ENCODE measurements around the gene FMN1.

Gene FMN1

DNA sequence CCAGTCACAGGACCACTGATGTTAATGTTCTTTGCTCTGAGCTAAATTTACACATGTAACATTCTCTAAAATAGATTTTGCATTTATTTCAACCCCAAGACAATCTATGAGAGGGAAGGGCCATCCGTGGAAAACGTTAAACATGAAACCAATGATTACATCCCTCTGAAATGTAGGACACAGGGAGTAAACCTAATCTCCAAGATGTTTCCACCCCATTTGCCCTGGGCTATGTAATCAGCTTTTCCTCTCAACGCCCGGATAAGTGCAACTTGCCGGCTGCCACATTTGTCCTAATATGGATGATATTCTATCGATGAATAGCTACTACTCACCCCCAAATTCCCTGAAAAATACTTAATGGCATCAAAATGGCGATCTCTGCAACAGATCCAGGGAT is 6.4 kb upstream of the FMN1 start:
- no peak for DNase-seq

DNA sequence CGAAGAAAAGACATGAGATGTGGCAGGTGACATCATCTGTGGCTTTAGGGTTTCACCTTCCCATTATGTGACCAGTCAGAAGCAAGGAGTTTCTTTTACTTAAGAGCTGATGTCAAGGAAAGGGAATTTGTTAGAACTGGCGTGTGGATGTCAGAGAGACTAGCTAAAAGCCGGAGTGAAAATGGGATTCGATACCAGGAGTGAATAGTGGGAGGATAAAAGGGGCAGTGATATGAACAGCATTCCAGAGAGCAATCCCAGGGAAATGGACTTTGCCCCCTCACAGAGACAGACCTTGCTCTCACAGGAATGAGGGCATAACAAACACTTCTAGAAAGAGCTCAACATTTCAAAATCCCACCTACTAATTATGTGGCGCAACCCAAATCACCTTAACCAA is 5.9 kb upstream of the FMN1 start:
- no peak for DNase-seq

DNA sequence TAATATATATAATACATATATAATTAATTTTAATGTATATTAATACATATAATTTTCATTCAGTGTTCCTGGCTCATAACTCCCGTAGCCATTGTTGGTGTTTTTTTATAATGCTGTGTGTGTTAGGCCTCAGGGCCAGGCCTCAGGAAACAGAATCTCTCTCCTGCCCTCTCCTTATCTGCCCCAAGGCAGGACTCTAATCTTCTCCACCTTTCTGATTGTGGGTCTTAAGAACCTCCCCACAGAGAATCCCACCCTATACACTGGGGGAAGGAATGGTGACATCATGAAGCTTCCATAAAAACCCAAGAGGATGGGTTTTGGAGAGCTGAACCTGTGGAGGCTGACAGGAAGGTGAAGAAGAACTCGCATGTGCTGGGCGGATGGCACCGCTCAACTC is 4.0 kb upstream of the FMN1 start:
- DNase-seq = no peak

DNA sequence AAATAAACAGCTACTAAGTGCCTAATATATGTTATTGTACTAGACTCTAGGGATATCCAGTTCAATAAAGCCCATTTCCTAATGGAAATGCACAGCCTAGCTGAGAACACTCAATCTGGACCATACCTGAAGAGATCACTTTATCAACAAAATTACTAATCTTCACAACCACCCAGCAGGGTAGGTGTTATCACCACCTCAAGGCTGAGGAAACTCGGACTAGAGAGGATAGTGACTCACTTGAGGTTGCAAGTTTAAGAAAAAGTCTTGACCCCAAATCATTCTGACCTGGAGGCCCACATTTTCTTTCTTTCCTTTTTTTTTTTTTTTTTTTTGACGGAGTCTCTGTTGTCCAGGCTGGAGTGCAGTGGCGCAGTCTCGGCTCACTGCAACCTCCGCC is 3.1 kb upstream of the FMN1 start:
- no peak for DNase-seq

DNA sequence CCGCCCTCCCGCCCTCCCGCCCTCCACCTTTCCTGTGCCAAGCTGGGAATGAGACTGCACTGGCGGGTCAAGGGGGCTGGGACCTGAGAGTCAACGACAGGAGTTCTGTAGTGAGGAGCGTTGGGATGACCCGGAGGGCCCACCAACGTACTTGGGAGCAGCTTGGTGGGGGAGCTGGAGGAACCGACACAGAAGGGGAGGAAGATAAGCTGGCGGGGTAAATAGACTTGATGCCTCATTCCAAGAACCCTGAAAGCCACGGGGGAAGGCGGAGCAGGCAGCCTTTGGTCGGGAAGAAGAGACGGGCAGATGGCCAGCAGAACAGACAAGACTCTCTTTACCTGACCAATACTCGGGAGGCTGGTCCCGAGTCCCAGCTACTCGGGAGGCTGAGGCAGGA is 277 bp downstream of the FMN1 start:
- DNase-seq = no peak

DNA sequence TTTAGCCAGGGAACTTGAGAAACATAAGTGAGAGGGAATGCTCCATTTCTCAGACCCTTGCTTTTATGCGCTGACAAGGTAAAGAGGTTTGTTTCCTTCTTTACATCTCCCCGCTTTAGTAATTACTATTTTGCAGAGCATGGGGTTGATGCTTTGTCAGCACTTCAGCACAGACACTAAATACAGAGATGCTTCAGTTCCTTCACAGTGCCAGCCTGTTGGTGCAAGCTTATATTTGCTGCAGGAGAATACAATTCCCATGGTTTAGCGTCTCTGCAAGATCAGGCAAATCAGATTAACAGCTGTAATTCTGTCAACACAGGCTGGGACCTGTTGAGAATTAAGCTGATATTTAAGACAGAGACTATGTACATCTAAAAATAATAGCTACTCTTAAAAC is 2.9 kb downstream of the FMN1 start:
- no peak for DNase-seq

DNA sequence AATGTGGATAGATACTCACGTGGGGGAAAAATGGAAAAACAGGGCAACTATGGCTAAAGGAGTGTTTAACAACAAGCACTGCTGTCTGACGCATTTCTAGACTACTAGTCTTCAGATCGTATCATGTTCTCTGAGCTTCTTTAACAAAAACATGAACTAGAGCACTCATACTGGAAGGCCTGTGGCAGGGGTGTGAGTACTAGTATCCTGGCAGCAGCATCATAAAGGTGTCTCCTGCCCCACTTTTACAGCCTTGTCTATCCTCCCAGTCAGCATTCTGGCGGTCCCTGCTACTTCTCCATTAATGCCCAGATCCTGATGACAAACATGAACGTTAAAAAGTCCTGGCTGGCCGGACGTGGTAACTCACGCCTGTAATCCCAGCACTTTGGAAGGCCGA is 4.0 kb downstream of the FMN1 start:
- no peak for DNase-seq

DNA sequence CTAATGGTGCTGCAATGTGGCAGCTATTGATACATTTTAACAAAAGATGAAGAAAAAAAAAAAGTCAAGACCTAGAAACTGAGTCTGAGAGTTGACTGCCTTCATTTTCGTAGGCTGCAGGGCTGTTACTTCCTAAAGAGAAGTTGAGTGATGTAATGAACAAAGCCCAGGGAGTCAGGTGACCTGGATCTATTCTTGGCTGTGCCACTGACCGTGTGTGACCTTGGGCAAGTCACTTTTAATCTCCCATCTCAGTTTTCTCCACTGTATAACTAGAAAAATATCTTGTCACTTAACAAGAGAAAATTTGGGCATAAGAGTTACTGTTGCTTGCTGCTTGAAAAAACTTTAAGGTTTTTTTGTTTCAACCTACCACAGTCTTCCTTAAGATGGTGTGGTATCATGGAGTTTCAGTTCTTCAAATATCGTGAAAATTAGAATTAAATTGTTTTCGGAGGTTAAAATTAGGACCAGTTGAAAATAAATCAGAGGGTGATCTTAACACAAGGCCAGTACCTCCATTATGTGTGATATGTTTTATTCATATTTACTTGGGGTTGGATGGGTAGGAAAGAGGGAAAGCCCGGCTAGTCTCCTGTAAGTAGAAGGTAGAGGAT is 5.8 kb downstream of the FMN1 start:
- DNase-seq = no peak

DNA sequence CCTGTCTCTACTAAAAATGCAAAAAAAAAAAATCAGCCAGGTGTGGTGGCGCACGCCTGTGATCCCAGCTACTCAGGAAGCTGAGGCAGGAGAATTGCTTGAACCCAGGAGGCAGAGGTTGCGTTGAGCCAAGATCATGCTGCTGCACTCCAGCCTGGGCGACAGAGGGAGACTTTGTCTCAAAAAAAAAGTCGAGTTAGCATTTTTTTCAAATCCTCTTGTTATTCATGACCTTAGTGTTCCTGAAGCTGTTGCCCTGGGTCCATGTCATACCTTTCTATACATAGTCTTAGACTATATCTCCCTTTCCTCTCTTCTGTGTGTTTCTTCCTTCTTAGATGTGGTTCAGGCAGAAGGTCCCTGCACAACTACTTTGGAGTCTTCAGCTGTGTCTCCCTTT is 6.4 kb downstream of the FMN1 start:
- DNase-seq = no peak

DNA sequence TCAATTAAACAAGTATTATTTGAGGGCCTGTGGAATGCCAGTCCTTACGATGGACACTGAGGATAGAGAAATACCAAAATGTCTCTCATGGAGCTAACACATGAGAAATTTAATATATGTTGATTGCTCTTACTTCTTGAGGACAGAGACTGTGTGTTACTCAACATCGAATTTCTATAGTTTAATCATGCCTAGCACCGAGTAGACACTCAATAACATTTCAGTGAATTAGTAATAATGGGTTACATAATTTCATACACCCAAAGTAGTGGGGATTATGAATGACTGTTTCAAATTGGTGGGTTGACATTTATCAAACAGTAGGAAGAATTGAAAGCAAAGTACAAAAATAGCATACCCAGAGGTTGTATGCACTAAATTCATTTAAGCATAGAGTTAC is 11.2 kb downstream of the FMN1 start:
- DNase-seq = no peak

DNA sequence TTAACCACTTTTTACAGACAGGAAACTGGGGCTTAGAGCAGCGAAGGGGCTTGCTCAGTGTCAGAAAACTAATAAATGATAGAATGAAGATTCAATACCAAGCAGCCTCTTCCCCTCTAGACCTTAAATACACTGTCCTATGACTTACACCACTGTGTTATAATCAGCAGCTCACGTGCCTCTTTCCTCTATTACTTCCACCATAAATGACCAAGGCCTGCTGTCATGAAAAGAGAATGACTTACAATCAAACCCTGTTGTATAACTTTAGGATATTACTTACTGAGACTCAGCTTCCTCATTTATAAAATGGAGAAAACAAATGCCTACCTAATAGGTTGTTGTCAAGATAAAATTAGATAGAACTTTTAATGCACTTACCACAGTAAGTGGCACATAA is 11.6 kb downstream of the FMN1 start:
- no peak for DNase-seq

DNA sequence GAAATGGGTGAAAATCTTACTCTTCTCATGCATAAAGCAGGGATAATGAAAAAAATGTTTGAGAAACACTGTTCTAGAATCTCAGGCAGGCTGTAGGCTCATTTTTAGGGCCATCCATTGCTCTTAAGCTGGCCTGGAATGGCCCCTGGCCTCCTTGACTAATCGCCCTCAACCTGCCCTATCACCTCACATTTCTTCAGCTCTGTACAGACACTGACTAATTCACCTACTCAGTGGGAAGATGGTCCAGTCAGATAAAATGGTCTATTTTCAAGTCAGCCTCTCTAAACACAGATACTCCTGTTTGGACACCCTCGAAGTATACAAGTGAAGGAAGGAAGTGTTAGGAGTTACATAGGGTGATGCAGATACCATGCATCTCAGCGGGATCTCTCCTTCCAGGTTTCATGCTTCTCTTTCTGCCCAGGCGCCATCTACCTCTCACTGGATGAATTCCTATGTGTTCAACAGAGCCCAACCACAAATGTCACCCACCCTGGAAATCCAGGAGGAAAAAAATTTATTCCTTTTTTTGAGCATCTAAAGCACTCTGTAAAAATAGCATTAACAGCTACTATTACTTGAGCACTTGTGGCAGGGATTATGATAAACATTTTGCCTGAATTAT is 12.1 kb downstream of the FMN1 start:
- DNase-seq = no peak

DNA sequence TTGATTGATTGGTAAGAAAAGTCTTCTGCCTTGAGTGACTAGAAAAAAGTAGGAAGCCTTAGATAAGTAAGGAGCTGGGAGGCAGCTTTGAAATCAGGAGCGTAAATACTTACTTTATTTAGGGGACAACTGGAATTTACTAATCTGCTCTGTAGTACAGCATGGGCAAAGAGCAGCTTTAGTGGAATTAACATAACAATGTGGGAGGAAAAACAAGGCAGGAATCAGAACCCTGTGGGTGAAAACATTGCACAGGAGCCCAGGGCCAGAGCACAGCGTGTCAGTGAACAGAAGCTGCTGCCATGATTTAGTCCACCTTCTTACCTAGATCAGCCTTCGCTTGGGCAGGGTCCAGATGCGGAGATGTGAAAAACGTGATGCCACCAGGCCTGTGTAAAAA is 14.6 kb downstream of the FMN1 start:
- no peak for DNase-seq

DNA sequence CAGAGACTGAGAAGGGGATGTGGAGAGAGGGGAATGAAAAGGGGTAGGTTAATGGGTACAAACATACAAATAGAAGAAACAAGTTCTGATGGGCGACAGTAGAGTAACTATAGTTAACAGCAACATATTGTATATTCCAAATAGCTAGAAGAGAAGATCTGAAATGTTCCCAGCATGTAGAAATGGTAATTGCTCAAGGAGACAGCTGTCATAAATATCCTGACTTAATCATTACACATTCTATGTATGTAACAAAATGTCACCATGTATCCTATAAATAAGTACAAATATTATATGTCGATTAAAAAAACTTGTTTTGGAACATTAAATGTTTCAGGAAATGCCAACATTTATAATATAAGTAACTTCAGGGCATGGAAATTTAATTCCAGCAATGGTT is 23.3 kb downstream of the FMN1 start:
- DNase-seq = no peak

DNA sequence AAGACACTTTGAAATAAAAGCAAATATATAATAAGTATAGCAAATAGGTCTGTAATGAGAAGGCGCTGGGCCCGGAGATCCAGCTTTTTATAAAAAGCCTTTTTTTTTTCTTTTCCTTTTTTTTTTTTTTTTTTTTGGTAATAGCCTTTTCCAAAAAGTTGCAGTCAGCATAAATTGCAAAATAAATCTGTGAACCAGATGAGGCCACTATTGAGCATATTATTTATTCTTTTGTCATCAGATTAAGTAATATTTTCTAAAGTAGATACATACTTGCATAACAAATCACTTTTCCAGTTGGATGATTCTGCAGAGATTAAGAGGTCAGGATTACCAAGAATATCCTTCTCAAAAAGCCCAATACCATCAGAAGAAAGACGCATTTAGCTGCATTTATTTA is 24.9 kb downstream of the FMN1 start:
- no peak for DNase-seq

DNA sequence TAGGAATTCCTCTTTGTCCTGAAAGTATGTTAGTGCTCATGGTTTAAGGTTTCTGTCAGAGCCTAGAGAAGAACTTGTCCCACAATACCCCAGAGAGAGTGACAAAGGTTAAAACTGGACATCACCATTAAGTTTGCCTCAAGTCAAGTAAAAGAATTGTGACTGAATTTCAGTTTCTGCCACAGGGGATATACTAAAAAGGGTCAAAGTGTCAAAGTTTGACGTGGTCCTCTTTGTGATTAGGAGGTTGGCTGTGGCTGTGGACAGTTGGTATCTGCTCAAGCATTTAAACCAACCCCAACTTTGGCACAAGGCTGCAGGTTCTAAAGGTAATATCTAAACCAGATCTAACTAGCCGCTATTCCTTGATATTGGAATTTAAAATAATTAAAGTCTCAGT is 26.1 kb downstream of the FMN1 start:
- no peak for DNase-seq

DNA sequence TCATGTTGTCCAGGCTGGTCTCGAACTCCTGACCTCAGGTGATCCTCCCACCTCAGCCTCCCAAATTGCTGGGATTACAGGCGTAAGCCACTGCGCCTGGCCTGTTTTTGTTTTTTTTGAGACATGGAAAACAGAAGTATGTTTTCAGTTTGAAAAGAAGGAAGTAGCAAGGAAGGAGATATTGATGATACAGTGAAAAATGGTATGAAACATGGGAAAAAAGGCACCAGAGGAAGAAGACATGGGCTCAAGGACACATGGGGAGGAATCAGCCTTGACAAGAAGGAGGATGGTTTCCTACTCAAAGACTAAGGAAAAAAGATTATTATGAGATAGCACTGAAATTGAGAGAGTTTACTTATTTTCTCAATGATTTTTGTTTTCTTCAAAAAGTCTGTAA is 30.7 kb downstream of the FMN1 start:
- DNase-seq = no peak

DNA sequence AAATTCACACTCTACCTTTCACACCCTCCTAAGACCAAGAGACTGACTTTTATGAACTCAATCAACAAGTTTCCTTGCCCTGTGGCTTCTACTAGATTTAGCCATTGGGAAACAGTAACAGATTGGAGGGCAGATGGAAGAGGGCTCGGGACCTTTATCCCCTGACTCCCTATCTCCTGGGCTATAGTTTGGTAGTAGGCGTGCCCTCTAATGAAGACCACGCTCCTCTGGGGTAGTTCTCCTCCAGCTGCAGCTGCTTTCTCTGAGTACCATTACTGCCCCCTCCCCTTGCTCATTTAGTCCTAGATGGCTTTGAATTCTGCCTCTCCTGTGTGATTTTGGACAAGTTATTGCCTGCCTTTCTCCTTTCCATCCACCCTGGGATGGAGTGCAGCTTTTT is 33.3 kb downstream of the FMN1 start:
- no peak for DNase-seq

DNA sequence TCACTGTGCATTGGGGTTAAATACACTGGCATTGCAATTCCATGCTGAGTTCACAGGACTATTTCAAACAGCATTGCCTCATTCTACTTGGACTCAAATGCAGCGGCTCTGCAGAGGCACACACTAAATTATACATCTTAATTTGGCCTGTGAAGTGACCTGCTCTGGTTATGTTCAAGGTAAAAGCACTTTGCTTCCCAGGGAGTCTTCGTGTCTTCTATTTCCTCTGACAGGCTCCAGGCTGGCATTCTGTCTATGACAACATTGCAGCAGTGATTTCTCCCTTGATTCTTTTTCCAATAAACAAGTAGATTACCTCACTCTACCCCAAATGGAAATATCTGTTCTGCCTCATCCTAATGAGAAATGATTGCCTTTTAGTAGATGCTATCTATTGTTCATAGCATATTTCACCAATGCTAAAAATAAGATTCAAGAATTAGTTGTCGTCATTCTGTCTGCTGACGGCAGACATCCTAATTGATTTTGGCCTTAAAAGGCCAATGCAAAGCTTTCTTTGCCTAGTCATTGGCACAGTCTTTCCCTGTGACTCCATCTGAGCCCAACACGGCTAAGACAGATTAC is 33.8 kb downstream of the FMN1 start:
- DNase-seq = no peak

DNA sequence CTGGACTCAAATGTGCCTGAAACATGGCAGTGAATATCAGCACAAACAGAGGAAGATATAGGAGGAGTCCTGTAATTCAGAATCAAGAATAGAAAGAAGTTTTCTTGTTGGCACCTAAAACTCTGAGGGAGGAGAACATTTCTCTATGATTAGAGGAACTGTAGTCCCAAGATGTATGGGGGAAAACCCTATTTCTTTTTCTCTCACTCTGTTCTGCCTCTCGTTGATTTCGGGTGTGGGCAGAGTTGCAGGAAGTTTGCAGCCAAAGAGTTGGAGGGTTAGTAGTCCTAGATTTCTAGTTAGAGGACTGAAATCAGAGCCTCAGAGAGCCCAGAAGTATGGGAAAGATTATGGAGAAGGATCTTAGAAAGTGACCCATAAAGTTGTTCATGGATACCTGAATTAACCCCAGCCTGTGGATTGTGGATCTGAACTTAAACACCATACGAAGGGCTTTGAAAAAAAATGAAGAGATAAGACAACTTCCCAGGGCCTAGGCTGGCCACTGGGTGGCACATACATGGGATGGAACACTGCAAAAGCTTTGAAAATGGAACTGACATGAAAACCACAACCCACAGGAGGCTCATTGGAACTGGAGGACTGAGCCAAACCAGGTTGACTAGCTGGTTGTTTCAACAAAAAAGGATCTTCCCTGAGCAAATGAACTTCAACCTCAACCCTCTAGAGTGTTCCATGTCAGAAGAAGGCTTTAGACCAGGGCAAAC is 34.6 kb downstream of the FMN1 start:
- DNase-seq = no peak

DNA sequence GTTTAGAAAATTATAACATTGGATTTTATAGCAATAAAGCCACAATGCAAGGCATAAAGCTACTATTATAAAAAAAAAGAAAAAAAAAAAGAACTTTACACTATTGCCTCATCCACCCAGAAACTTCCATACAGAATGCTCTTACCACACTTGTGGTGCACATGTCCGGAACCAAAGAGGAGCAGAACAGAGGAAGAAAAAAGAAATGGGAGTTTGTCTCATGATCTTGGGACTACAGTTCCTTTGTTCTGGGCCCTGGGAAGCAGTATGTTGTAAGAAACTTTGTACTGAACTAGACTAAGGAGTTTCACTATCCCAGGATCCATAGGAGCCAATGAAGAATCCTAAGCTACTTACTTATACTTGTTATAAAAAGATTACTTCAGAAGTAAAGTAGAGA is 36.1 kb downstream of the FMN1 start:
- DNase-seq = no peak

DNA sequence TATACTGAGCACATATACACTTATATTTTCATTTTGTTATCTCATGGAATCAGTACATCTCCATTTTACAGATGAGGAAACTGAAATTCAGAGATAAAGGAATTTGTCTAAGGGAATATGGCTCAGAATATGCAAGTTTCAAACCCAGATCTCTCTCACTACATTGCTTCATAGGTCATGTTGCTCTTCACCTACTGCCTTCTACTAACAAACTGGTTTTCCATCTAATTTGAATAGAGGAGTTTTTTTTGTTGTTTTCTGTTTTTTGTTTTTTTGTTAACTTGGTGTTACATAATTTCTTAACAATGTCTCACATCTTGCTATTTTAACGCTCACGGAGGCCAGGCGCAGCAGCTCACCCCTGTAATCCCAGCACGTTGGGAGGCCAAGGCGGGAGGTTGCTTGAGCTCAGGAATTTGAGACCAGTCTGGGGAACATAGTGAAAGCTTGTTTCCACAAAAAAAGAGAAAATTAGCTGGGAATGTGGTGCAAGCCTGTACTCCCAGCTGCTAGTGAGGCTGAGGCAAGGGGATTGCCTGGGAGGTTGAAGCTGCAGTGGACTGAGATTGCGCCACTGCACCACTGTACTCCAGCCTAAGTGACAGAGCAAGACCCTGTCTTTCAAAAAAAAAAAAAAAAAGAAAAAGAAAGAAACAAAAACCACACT is 37.0 kb downstream of the FMN1 start:
- DNase-seq = no peak

DNA sequence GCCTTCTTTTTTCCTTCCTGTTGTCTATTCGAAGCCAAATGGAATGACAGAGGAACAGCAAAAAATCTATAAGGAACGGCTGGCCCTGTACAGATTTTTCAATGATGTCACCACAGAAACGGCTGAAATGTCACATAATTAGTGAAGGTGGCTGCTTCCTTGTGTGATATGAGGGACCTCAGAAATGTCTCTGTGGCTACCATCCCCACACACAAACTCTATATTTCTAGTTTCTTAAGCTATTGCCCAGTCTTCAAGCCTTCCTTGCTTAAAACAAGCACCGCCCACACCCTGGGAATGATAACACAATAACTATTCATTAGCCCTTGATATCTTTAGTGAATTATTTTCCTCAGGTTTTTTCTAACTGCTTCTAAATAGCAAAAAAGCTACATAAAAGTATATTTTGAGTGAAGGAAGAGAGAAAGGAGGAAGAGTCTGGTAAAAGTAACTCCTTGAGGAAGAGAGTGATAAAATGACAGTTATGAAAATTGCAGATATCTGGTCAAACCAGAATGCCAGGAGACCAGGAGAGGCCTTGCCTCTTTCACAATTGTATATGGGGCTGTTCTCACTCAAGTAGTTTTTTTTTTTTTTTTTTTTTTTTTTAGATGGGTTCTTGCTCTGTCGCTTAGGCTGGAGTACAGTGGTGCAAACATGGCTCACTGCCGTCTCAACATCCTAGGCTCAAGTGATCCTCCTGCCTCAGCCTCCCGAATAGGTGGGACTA is 38.7 kb downstream of the FMN1 start:
- no peak for DNase-seq

All from NCI-H446 treated with DMSO at 0.1 percent for 48 hours (cell line).